GM23248 (cell line): ENCODE measurements around the gene FAM217B.

ENCODE experiments used
- EZH2 ChIP-seq: fragments of 200-600 bp; sonication (generic); IDR thresholded peaks from 2 replicates; pipeline ENCODE4 v1.6.1; 2018; ENCODE audit warnings: antibody characterized with exemption, mild to moderate bottlenecking; ENCODE audit not compliant: insufficient read depth, poor library complexity, severe bottlenecking
- EZH2phosphoT487 ChIP-seq: fragments of 200-600 bp; sonication (generic); IDR thresholded peaks from 2 replicates; pipeline ENCODE4 v1.6.1; 2018; ENCODE audit warnings: antibody characterized with exemption, moderate library complexity, mild to moderate bottlenecking, low read depth; ENCODE audit not compliant: insufficient read depth

GRCh38 chr20:59923514-59923913, 16.7 kb upstream of the FAM217B start:
- no peak for TF ChIP-seq EZH2
- no peak for TF ChIP-seq EZH2phosphoT487
